OCI-LY3 (cell line): ENCODE measurements around the gene MYB.

Source experiments
- EZH2phosphoT487 ChIP-seq: fragments of 200-600 bp; shearing (Covaris generic); IDR thresholded peaks from 2 replicates; pipeline ENCODE4 v1.6.1; 2018; ENCODE audit warnings: antibody characterized with exemption, mixed run types, low read depth
- TF ChIP-seq, protein P1 (sequence below): fragments of 200-600, 300-600 bp; sonication (generic); IDR thresholded peaks from 2 replicates; pipeline ENCODE4 v1.5.1; 2014; ENCODE audit warnings: antibody characterized with exemption, low read length, low read depth

DNA sequence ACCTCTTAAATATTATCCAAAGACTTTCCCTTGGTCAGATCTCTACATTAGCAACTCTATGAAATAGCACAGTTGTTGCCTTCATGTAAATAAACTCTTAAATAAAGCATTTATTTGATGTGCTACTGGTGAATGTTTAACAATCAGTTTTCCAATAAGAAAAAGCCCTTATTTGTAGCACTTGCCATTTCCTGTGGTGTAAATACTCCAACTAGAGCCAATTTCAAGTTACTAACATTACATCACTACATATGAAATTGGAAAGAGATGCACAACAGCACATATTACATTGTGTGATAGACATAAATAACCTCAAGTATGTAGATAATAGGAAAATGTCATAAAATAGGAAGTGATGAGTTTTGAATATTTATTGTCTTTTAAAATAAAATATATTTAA is 5.0 kb upstream of the MYB start:
- TF ChIP-seq, protein P1, sequence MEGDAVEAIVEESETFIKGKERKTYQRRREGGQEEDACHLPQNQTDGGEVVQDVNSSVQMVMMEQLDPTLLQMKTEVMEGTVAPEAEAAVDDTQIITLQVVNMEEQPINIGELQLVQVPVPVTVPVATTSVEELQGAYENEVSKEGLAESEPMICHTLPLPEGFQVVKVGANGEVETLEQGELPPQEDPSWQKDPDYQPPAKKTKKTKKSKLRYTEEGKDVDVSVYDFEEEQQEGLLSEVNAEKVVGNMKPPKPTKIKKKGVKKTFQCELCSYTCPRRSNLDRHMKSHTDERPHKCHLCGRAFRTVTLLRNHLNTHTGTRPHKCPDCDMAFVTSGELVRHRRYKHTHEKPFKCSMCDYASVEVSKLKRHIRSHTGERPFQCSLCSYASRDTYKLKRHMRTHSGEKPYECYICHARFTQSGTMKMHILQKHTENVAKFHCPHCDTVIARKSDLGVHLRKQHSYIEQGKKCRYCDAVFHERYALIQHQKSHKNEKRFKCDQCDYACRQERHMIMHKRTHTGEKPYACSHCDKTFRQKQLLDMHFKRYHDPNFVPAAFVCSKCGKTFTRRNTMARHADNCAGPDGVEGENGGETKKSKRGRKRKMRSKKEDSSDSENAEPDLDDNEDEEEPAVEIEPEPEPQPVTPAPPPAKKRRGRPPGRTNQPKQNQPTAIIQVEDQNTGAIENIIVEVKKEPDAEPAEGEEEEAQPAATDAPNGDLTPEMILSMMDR: no peak
- TF ChIP-seq EZH2phosphoT487: no peak
